Mesothelial cell of epicardium (in vitro differentiated cells): ENCODE results near the gene PWWP2A. TPM values are rescaled to one million over a fixed set of nuclear protein-coding genes. Genes with fewer than 3 reads are reported as not detected.
A peak's percentile ranks its signal among the peaks of the same experiment; 100 is the strongest.

Source experiments
- DNase-seq, 2 experiments: peaks; one replicate each; pipeline ENCODE4 v3.0.0; 2021; ENCODE audit warnings: low spot score in 2 of 2; ENCODE audit not compliant: unreplicated experiment in 2 of 2
- H3K27ac Mint-ChIP-seq: 2 replicates; pipeline ENCODE4 v1.8.0; 2021; ENCODE audit warnings: mixed read lengths
- H3K27me3 Mint-ChIP-seq: 2 replicates; pipeline ENCODE4 v1.8.0; 2021; ENCODE audit warnings: low read depth, mixed read lengths
- H3K36me3 Mint-ChIP-seq: 2 replicates; pipeline ENCODE4 v1.8.0; 2021; ENCODE audit warnings: mixed read lengths
- H3K4me1 Mint-ChIP-seq: 2 replicates; pipeline ENCODE4 v1.8.0; 2021; ENCODE audit warnings: mixed read lengths
- H3K4me3 Mint-ChIP-seq: 2 replicates; pipeline ENCODE4 v1.8.0; 2021; ENCODE audit warnings: mild to moderate bottlenecking, moderate library complexity, mixed read lengths
- H3K9me3 Mint-ChIP-seq: 2 replicates; pipeline ENCODE4 v1.8.0; 2021; ENCODE audit warnings: mixed read lengths
- total RNA-seq: library from RNA; stranded (reverse); gene quantifications from 3 replicates; pipeline ENCODE4 v1.2.1, GENCODE V29; 2021
- TF ChIP-seq, protein P1 (sequence below): fragments of 200-600 bp; sonication (generic); IDR thresholded peaks from one replicate; pipeline ENCODE4 v1.5.0; 2021; ENCODE audit warnings: antibody characterized with exemption; ENCODE audit not compliant: unreplicated experiment

Gene PWWP2A
- total RNA-seq, 1 donor from 2014 or later, result 32.5 TPM

DNA sequence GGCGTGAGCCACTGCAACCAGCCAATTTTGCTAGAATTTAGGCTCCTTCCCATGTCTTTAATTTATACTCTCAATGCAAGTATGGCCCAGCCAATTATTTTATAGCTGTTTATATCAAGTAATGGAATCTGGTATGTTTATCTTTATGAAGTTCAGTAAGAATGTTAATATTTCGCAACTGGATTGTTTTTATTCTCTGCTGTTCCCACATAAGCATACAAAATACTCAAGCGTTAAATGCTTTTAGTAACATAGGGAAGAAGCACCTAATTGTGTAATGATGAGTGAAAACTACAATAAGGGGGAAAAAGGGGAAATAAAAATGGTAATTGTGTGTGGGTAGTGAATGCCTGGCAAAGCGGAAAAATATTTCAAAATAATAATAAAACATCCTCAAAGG lies 21.3 kb downstream of the PWWP2A start:
- Mint-ChIP-seq H3K36me3 (peaks cover 30% of the 10 kb centered on the region), H3K9me3 (no peaks in the 10 kb centered on the region), H3K4me1 (no peaks in the 10 kb centered on the region), H3K27me3 (no peaks in the 10 kb centered on the region), H3K4me3 (no peak overlapping the region), H3K27ac (peak overlapping the region; percentile 37)
- TF ChIP-seq, protein P1, sequence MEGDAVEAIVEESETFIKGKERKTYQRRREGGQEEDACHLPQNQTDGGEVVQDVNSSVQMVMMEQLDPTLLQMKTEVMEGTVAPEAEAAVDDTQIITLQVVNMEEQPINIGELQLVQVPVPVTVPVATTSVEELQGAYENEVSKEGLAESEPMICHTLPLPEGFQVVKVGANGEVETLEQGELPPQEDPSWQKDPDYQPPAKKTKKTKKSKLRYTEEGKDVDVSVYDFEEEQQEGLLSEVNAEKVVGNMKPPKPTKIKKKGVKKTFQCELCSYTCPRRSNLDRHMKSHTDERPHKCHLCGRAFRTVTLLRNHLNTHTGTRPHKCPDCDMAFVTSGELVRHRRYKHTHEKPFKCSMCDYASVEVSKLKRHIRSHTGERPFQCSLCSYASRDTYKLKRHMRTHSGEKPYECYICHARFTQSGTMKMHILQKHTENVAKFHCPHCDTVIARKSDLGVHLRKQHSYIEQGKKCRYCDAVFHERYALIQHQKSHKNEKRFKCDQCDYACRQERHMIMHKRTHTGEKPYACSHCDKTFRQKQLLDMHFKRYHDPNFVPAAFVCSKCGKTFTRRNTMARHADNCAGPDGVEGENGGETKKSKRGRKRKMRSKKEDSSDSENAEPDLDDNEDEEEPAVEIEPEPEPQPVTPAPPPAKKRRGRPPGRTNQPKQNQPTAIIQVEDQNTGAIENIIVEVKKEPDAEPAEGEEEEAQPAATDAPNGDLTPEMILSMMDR, result no peak
- DNase-seq, result no peak

DNA sequence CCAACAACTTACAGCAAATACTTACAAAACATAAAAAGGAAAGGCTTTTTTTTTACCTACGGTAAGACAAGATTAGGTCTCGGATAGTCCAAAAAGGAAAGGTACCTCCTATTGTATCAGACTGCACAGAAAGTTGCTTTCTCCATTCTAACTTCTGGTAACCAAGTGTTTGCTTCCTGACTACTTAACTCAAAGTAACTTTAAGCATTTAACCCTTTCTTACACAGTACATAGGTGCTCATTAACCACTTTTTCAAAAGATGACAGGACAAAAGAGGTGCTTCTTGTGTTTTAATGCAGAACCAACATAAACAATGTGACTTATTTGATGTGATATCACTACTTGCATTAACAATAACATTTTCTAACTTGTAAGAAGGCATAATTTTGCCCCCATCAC lies 23.1 kb downstream of the PWWP2A start:
- Mint-ChIP-seq H3K27ac (no peak overlapping the region), H3K27me3 (no peaks in the 10 kb centered on the region), H3K4me1 (no peaks in the 10 kb centered on the region), H3K9me3 (no peaks in the 10 kb centered on the region), H3K4me3 (no peak overlapping the region), H3K36me3 (peaks cover 36% of the 10 kb centered on the region)
- TF ChIP-seq, protein P1, result no peak
- DNase-seq, result no peak

DNA sequence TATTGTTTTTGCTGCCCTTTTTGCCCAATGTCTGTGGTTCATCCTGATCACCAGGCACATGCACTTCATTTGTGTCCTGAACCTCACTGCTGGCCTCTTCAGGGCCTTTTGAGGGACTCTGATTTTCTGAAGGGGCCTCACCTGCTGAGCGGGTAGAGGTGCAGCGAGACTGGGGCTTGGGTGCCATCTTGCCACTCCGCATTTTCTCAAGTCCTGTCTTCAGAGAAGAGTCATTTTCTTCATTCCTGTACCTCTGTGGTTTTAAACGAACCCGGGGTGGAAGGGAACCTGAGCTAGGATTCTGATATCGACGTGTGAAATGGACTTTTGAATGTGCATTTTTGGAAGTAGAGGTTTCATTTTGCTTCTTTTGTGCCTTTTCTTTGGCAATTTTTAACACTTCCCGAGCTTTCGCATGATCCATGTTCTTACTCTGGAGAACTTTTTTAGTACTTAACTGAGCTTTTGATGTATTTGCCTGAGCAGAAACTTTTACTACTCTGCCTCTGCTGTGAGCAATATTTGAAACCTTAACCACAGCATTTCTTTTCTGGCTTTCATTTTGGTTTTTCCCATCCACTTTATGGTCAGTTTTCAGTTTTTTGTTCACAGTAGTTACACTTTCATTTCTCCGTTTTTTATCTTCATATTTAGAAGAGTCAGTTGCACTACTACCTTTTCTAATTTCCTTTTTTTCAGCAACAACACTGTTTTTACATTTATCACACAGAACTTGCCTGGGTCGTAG lies 26.1 kb downstream of the PWWP2A start:
- H3K4me3 Mint-ChIP-seq, result no peak overlapping the region
- DNase-seq, result no peak
- no peaks in the 10 kb centered on the region for H3K4me1 Mint-ChIP-seq
- no peaks in the 10 kb centered on the region for H3K27me3 Mint-ChIP-seq
- no peak overlapping the region for H3K27ac Mint-ChIP-seq
- TF ChIP-seq, protein P1, result no peak
- H3K9me3 Mint-ChIP-seq, result no peaks in the 10 kb centered on the region
- H3K36me3 Mint-ChIP-seq, result peaks cover 25% of the 10 kb centered on the region

DNA sequence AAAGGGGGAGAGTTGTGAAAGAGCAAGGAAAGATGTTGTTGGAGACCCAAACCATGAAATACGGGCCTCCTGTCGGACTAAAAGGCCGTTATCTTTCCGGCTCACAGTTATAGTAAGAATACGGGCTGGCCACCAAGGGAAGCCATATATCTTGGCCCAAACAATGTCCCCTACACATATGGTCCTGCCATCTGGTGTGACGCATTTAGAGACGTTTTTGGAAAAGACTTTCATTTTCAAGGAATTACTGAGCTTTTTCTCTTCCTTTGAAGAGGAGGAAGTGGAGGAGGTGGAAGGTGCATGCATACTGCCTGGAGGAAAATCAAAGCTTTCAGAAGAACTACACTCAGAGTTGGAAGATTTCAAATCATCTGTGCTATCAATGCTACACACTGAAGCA lies 26.7 kb downstream of the PWWP2A start:
- H3K9me3 Mint-ChIP-seq, result no peaks in the 10 kb centered on the region
- H3K27me3 Mint-ChIP-seq, result no peaks in the 10 kb centered on the region
- no peak overlapping the region for H3K4me3 Mint-ChIP-seq
- no peak for DNase-seq
- H3K36me3 Mint-ChIP-seq, result peaks cover 22% of the 10 kb centered on the region
- H3K4me1 Mint-ChIP-seq, result no peaks in the 10 kb centered on the region
- peak overlapping the region; percentile 45 for H3K27ac Mint-ChIP-seq
- TF ChIP-seq, protein P1, result no peak

DNA sequence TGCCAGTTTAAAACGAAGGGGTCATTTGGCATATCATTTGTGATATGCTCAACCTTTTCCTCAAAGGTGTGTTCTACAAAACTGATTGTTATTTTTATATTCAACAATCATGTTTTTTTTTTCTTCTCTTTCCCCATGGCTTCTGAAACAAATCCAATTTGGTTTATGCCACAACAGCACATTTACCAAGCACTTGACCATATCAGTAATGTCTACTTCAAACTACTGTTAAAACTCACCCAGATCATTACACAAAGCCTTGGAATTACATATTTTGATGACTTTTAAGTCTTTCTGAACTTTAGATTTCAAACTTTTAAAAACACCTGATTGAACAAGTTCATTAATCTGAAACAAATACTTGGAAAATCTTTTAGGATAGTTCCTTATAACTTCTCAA lies 29.2 kb downstream of the PWWP2A start:
- H3K9me3 Mint-ChIP-seq, result no peaks in the 10 kb centered on the region
- DNase-seq, result no peak
- no peaks in the 10 kb centered on the region for H3K27me3 Mint-ChIP-seq
- no peak overlapping the region for H3K27ac Mint-ChIP-seq
- TF ChIP-seq, protein P1, result no peak
- H3K4me3 Mint-ChIP-seq, result no peak overlapping the region
- no peaks in the 10 kb centered on the region for H3K4me1 Mint-ChIP-seq
- peaks cover 17% of the 10 kb centered on the region for H3K36me3 Mint-ChIP-seq
